ENCODE data around the gene PRRT3. TPM values are rescaled to one million over a fixed set of nuclear protein-coding genes. Genes with fewer than 3 reads are reported as not detected.

Gene PRRT3
- total RNA-seq, 2 experiments from 2014 or later, result 1.4 to 4.3 TPM

GRCh38 chr3:9906480-9906879 is 45.7 kb downstream of the PRRT3 start:
- Histone ChIP-seq H3K79me2 (ENCODE audit: insufficient read depth, low read depth, low read length) (no peaks in the 10 kb centered on the region), H2AFZ (ENCODE audit: low read length) (no peak overlapping the region), H3K4me3 (ENCODE audit: low read depth, low read length, poor library complexity, severe bottlenecking) (no peak overlapping the region), H3K36me3 (ENCODE audit: insufficient read depth, low read length) (no peaks in the 10 kb centered on the region), H4K20me1 (ENCODE audit: insufficient read depth, low read length) (no peaks in the 10 kb centered on the region), H3K27ac (ENCODE audit: low read depth, low read length, poor library complexity, severe bottlenecking) (no peak overlapping the region), H3K9me2 (ENCODE audit: insufficient read depth, low read length) (no peaks in the 10 kb centered on the region), H3K4me1 (ENCODE audit: insufficient read depth, low read length, poor library complexity, severe bottlenecking) (peaks cover 7% of the 10 kb centered on the region), H3K4me2 (ENCODE audit: low read length) (no peak overlapping the region), H3K9me3 (ENCODE audit: low read length) (no peaks in the 10 kb centered on the region)
- POLR2A ChIA-PET, result interaction anchor here (2.3 kb wide), 1 partner anchor 15 kb away, joined by 13 read pairs; no protein-coding TSS in a partner anchor
- no TSS peak for BruUV-seq (replicated peaks)
- intact Hi-C loops (cut with micrococcal nuclease; ENCODE audit: unreplicated experiment), result no loop called here
- CTCF ChIA-PET (ENCODE audit: unreplicated experiment), result no interaction called here
- TF ChIP-seq CTCF (conservative IDR thresholded peaks at IDR 0.05; ENCODE audit: low read length) (no peak), EZH2phosphoT487 (IDR thresholded peaks at IDR 0.05; ENCODE audit: borderline replicate concordance, low read depth, low read length) (no peak)
- no peak for DNase-seq (ENCODE audit: low spot score)

DNA sequence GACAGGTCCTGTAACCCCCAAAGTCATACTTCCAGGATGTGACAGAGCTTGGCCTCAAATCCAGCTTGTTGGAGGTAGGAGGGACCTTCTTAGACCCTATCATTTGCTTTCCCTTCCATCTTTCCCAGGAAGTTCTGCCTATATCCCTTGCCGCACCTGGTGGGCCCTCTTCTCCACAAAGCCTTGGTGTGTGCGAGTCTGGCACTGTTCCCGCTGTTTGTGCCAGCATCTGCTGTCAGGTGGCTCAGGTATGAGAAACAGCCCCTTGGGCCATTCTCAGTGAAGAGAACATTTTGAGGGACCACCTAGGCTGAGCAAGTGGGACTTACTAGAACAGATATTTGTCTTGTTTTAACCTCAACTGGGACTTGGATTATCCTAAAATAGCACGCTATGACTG is 48.3 kb downstream of the PRRT3 start:
- Histone ChIP-seq H3K79me2 (ENCODE audit: insufficient read depth, low read depth, low read length) (no peaks in the 10 kb centered on the region), H3K9me3 (ENCODE audit: low read length) (no peaks in the 10 kb centered on the region), H3K4me2 (ENCODE audit: low read length) (no peak overlapping the region), H3K4me1 (ENCODE audit: insufficient read depth, low read length, poor library complexity, severe bottlenecking) (peaks cover 7% of the 10 kb centered on the region), H3K36me3 (ENCODE audit: insufficient read depth, low read length) (no peaks in the 10 kb centered on the region), H2AFZ (ENCODE audit: low read length) (no peak overlapping the region), H3K9me2 (ENCODE audit: insufficient read depth, low read length) (no peaks in the 10 kb centered on the region), H3K4me3 (ENCODE audit: low read depth, low read length, poor library complexity, severe bottlenecking) (no peak overlapping the region), H3K27ac (ENCODE audit: low read depth, low read length, poor library complexity, severe bottlenecking) (no peak overlapping the region), H4K20me1 (ENCODE audit: insufficient read depth, low read length) (no peaks in the 10 kb centered on the region)
- intact Hi-C loops (cut with micrococcal nuclease; ENCODE audit: unreplicated experiment), result no loop called here
- no peak for DNase-seq (ENCODE audit: low spot score)
- POLR2A ChIA-PET, result interaction anchor here (0.6 to 0.7 kb wide), 2 partner anchors 27 to 110 kb away, joined by 3 read pairs; no protein-coding TSS in a partner anchor
- TF ChIP-seq CTCF (conservative IDR thresholded peaks at IDR 0.05; ENCODE audit: low read length) (no peak), EZH2phosphoT487 (IDR thresholded peaks at IDR 0.05; ENCODE audit: borderline replicate concordance, low read depth, low read length) (no peak)
- CTCF ChIA-PET (ENCODE audit: unreplicated experiment), result no interaction called here
- BruUV-seq (replicated peaks), result no TSS peak

DNA sequence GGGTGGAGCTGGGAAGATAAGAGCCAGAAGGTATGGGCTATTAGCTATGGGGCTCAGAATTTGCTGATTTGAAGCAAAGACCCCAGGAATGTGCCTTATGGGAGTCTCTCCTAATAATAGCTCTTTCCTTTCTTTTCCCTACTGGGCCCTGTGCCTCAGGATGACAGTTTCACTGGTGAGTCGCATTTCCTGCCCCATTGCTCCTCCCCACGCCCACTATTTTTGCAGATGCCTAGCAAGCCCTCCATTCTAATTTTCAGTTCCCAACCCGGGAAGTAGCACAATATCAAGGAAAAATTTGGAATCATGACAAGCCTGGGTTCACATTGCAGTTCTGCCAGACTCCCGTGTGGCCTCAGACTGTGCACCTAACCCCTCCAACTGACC is 49.0 kb downstream of the PRRT3 start:
- H3K9me3 ChIP-seq (ENCODE audit: low read length), result no peaks in the 10 kb centered on the region
- H3K9me2 ChIP-seq (ENCODE audit: insufficient read depth, low read length), result no peaks in the 10 kb centered on the region
- H3K4me1 ChIP-seq (ENCODE audit: insufficient read depth, low read length, poor library complexity, severe bottlenecking), result peaks cover 7% of the 10 kb centered on the region
- no peak for DNase-seq (ENCODE audit: low spot score)
- H3K4me2 ChIP-seq (ENCODE audit: low read length), result no peak overlapping the region
- BruUV-seq (replicated peaks), result no TSS peak
- no peaks in the 10 kb centered on the region for H3K79me2 ChIP-seq (ENCODE audit: insufficient read depth, low read depth, low read length)
- ChIA-PET POLR2A (interaction anchor here (0.6 kb wide), 1 partner anchor 28 kb away, joined by 3 read pairs; no protein-coding TSS in a partner anchor), CTCF (ENCODE audit: unreplicated experiment) (no interaction called here)
- H3K4me3 ChIP-seq (ENCODE audit: low read depth, low read length, poor library complexity, severe bottlenecking), result no peak overlapping the region
- H3K36me3 ChIP-seq (ENCODE audit: insufficient read depth, low read length), result no peaks in the 10 kb centered on the region
- intact Hi-C loops (cut with micrococcal nuclease; ENCODE audit: unreplicated experiment), result no loop called here
- H4K20me1 ChIP-seq (ENCODE audit: insufficient read depth, low read length), result no peaks in the 10 kb centered on the region
- TF ChIP-seq CTCF (conservative IDR thresholded peaks at IDR 0.05; ENCODE audit: low read length) (no peak), EZH2phosphoT487 (IDR thresholded peaks at IDR 0.05; ENCODE audit: borderline replicate concordance, low read depth, low read length) (no peak)
- no peak overlapping the region for H3K27ac ChIP-seq (ENCODE audit: low read depth, low read length, poor library complexity, severe bottlenecking)
- H2AFZ ChIP-seq (ENCODE audit: low read length), result no peak overlapping the region

Measured in OCI-LY7 (cell line).